DMS 273 treated with DMSO at 0.1 percent for 48 hours (cell line): Measurements from ENCODE around the gene ARMH2.
"Not testable (repeated sequence)": the region's sequence is repeated elsewhere in the genome, so short reads cannot be mapped to it uniquely, and the experiment has no call there.

Experiments
- DNase-seq: peaks from one replicate; lab custom pipeline; 2025; lab: John Stamatoyannopoulos, UW

Gene ARMH2

GRCh38 chr6:24818346-24818745, 19.6 kb upstream of the ARMH2 start:
- no peak for DNase-seq

GRCh38 chr6:24809728-24810127, 11.0 kb upstream of the ARMH2 start:
- DNase-seq, result no peak

GRCh38 chr6:24807584-24807983, 8.9 kb upstream of the ARMH2 start:
- DNase-seq, result no peak

GRCh38 chr6:24802271-24803059, 3.7 kb upstream of the ARMH2 start:
- no peak for DNase-seq

GRCh38 chr6:24799541-24799915, 811 bp upstream of the ARMH2 start:
- no peak for DNase-seq

GRCh38 chr6:24797596-24798216, 1.0 kb downstream of the ARMH2 start:
- no peak for DNase-seq

GRCh38 chr6:24796616-24797290, 2.0 kb downstream of the ARMH2 start:
- DNase-seq, result no peak

- DNase-seq, result no peak
Measured at GRCh38 chr6:24795106-24795505, 3.6 kb downstream of the ARMH2 start.

GRCh38 chr6:24788031-24788665, 10.6 kb downstream of the ARMH2 start:
- no peak for DNase-seq

GRCh38 chr6:24780206-24780605, 18.5 kb downstream of the ARMH2 start:
- no peak for DNase-seq

- no peak for DNase-seq
Measured at GRCh38 chr6:24779416-24780016, 19.2 kb downstream of the ARMH2 start.

GRCh38 chr6:24778878-24779277, 19.8 kb downstream of the ARMH2 start:
- no peak for DNase-seq

GRCh38 chr6:24778121-24778520, 20.6 kb downstream of the ARMH2 start:
- no peak for DNase-seq

- DNase-seq, result no peak
Measured at GRCh38 chr6:24777227-24777626, 21.5 kb downstream of the ARMH2 start.

- no peak for DNase-seq
Measured at GRCh38 chr6:24775520-24776058, 23.1 kb downstream of the ARMH2 start.

GRCh38 chr6:24774696-24775519, 23.8 kb downstream of the ARMH2 start, which contains the start of gene GMNN:
GMNN (plus strand) TSS chr6:24774937; CDS start chr6:24777247, 2,310 bp downstream.
- peak; percentile 88 for DNase-seq

- no peak for DNase-seq
Measured at GRCh38 chr6:24768361-24768760, 30.4 kb downstream of the ARMH2 start.

GRCh38 chr6:24766680-24767462, 31.8 kb downstream of the ARMH2 start:
- DNase-seq, result peak; percentile 14

- DNase-seq, result not testable (repeated sequence)
Measured at GRCh38 chr6:24765968-24766367, 32.7 kb downstream of the ARMH2 start.
